NOMO-1 (cell line): ENCODE results near the gene C22orf42.
"Not testable (repeated sequence)": the region's sequence is repeated elsewhere in the genome, so short reads cannot be mapped to it uniquely, and the experiment has no call there.

Source experiments
- DNase-seq, 2 experiments: peaks; one replicate each; lab custom pipeline; 2025; ENCODE audit not compliant: unreplicated experiment in 2 of 2; lab: John Stamatoyannopoulos, UW

The C22orf42 gene

DNA sequence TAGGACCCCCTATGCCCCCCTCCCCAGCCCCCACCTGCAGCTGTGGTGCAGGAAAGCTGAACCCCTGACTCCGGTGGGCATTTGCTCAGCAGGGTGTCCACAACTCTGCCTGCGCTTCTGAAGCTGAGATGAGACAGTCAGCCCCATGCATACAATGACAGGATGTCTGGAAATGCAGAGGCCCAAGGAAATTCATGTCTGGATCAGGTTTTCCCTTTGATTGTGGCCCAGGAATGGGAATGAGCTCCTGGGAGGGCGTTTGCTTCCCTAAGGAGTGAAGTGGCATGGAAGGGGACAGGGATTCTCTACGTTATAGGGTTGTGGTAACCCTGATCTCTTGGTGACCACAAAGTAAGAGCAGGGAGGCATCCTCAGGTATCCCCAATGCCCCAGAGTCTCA is 22.2 kb downstream of the C22orf42 start:
- DNase-seq, result not testable (repeated sequence)

DNA sequence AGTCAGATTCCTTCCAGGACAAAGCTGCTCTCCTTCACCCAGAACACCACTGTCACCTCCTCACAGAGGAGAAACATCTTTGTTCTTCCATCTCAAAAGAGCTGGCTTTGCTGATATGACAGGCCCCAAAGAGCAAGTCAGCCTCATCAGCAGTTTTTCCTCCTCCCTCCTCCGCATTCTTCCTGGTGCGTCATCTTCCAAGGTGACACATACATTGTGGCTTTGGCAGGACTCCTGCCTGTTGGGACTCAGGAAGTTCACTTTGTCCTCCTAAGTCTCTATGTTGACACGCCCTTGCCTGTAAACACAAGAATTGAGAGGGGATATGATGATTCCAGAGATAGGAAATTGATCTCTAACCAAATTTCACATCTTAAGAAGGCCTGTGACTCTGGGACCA is 23.1 kb downstream of the C22orf42 start:
- not testable (repeated sequence) for DNase-seq

DNA sequence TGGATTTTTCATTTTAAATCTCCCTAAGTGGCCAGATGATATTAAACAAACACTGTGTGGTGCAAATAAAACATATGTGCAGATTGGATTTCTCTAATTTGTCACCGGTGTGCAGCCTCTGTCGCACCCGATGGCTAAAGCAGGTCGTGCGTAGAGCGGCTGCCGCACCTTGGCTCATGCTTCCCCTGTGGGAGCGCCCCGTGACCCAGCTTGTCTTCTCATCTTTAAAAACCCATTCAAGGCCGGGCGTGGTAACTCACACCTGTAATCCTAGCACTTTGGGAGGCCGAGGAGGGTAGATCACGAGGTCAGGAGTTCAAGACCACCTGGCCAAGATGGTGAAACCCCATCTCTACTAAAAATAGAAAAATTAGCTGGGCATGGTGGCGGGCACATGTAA is 24.3 kb downstream of the C22orf42 start:
- DNase-seq, result not testable (repeated sequence)

DNA sequence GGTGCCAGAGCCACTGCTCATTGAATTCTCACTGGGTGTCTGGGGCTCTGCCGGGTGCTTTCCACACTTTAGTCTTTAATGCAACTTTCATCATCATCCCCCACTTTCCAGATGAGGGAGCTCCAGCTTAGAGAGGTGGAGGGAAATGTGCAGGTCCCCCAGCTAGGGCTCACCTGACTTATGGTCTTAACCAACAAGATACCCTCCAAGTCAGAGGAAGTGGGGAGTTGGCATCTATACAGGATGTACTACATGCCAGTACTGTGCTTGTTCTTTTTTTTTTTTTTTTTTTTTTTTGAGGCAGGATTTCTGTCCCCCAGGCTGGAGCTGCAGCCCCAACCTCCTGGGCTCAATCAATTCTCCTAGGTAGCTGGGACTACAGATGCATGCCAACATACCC is 26.3 kb downstream of the C22orf42 start:
- no peak for DNase-seq

DNA sequence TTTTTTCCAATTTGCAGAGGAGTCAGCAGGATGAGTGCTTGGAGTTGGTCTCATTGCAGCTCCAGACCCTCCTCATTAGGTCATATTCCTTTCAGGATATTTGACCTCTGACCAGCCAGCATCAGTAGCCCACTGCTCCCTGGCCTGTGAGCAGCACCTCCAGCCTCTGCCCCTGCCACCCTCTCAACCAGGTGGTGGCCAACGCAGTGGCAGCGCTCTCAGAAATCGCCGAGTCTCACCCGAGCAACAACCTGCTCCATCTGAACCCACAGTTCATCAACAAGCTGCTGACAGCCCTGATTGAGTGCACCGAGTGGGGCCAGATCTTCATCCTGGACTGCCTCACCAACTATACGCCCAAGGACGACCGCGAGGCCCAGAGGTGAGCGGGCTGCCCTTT is 27.0 kb downstream of the C22orf42 start:
- DNase-seq, result no peak

DNA sequence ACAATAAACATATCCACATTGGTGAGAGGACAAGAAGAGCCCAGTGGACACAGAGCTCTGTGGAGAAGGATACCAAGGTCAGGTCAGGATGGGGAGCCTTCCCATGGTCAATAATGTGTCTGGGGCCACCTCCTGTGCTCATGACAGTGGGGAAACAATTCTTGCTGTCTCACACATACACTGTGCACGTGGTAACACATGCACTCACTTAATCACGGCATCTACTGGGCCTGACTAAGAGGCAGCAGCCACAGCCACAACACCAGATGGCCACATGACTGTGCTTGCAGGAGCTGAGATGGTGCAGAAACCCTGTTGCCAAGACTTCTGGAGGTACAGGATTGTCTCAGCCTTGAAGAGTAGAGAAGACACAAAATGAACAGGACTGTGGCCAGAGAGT is 28.6 kb downstream of the C22orf42 start:
- DNase-seq, result no peak

DNA sequence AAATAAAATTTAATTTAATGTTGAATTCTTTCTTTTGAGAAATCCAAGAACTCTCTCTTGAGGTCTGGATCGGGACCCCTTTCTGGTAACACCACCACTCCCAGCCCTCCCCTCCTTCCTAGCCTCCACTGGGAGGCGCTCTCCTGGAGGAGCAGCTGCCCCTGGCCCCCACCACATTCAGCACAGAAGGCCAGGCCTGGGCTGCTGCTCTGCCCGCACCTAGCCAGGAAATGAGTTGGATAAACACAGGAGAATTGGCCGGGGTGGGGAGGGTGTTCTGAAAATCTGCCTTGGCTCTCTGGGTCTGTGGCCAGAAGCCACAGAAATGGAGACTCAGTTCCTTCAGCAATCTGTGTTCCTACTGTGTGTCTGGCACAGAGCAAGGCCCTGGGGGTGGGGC is 31.2 kb downstream of the C22orf42 start:
- DNase-seq, result no peak

DNA sequence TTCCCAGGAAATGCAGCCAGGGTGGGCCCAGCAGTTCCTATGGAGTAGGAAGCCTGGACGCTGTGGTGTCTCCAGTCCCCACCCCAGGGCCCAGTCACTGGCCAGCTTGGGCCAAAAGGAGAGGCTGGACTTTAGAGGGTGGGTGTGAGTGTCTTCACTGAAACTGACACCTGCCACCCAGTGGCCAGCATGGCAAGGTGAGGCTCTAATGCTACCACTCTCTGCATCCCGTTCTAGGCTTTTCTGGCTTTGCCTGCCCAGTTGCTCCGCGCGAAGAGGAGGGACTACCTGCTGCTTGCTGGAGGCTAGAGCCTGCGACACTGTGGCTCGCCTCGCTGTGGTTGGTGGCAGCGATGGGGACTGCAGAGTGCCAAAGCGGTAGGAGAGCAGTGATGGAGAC is 35.4 kb downstream of the C22orf42 start:
- DNase-seq, result no peak

DNA sequence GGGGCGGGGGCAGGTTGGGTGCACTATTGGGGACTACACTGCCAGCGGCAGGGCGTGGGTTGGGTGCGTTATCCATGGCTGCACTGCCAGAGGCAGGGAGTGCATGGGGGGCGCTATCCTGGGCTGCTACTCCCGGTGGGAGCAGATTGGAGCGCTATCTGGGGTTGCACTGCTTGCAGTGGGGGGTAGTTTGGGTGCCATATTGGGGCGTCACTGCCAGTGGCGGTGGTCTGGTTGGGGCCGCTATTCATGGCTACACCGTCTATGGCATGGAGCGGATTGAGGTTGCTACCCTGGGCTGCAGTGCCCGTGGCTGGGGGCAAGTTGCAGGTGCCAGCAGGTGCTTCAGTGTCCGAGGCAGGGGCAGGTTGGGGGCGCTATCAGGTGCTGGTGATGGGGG is 36.2 kb downstream of the C22orf42 start:
- DNase-seq, result no peak

DNA sequence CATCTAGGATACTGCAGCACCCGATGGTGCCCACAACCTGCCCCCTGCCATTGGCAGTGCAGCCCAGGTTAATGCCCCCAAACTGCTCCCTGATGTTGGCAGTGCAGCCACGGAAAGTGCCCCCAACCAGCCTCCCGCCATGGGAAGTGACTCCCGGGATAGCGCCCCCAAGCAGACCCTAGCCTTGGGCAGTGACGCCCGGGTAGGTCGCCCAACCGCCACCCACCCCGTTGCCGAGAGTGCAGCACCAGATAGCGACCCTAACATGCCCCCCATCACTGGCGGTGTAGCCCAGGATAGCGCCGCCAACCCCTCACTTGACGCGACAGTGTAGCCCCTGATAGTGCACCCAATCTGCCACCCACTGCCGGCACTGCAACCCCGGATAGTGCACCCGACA is 38.5 kb downstream of the C22orf42 start:
- DNase-seq, result no peak

DNA sequence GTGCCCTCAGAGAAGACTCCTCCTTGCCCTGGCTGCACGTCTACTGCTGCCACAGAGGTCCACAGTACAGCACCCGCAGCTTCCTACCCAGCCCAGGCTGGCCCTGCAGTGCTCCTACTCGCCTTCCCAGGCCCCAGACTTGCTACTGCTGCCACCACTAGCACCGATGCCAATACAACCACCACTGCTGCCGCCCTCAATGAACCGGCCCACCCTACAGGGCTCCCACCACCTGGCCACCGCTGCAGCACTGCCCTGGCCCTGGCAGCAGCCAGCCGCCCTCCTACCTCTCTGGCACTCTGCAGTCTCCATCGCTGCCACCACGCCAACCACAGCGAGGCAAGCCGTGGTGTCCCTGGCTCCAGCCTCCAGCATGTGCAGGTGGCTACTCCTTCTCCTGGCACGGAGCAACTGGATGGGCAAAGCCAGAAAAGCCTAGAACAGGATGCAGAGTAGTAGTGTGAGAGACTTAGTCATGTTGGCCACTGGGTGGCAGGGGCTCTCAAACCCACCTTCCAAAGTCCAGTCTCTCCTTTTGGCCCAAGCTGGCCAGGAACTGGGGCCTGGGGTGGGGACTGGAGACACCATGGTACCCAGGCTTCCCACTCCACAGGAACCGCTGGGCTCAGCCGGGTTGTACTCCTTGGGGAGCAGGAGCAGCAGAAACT is 39.4 kb downstream of the C22orf42 start:
- DNase-seq, result no peak

DNA sequence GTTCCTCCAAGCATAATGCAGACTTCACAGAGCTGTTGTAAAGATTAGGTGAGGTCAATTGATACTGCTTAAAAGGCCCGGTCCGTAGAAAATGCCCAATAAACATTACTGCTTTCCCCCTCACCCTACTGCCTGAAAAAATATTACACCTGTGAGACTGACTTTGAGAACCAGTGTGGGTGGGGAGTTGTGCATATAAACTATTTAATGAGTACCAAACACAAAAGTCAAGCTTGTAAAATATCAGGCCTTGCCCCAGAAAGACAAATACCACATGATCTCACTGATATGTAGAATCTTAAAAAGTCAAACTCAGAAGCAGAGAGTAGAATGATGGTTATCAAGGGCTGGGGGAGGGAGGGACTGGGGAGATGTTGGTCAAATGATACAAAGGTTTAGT is 46.7 kb downstream of the C22orf42 start:
- no peak for DNase-seq

DNA sequence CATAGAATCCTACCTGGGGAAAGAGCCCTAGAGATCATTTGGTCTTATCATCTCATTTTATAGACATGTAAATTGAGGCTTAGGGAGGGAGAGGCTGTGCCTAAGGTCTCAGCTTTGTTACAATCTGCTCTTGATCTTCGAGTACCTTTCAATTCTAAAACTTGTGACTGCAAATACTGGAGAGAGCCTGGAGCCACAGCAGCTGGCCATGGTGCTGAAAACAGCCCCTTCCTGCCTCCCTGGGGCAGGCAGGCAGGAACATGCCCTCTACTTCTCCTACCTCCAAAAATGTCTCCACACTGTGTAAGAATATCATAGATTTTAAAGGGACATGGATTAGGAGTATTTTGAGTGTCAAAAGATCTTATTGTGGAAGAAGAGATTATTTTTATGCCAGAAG is 52.2 kb downstream of the C22orf42 start:
- no peak for DNase-seq

DNA sequence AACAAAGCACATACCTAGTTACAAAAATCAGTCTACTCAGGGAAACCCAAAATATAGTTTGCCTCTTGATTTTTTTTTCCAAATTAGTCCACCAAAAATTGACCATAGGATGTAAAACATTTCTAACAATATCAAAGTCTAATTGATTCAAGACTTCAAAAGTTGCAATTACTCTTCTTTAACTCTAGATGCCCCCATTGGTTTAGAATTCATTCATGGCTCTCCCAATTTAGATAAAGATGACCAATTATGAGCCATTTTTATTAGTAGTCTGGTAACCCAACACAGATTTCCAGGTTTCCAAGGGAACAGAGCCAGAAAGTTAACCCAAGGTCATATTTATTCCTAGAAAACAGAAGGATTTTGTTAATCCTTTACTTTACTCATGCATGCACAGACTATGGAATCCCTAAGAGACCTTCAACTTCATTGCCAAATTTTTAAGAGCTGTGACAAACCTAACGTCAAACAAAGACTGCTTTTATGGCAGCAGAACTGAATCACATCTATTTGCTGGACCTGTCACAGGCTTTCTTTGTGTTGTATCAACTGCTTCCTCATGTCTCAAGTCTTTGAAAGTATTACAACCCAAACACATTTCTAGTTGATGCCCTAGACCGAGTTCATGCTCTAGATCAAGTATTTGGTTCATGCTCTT is 55.3 kb downstream of the C22orf42 start:
- DNase-seq, result no peak

DNA sequence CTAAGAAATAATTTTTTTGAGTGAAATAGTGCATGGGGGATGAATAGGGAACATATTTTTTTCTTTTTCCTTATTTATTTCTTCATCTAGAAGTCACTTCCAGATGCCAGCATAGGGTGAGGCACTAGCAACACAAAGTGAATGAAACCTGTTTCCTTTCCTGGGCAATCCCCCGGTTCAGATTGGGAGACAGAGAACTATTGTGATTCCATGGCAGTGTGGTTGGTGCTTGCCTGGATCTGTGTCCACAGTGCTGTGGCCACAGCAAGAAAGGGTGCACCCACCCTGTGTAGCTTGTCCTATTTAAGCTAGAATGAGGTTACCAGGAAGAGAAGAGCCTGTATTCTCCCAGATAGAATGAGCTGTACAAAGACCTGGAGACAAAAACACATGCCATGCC is 58.4 kb downstream of the C22orf42 start:
- DNase-seq, result no peak
